ENCODE data around the gene CYP4F12. TPM values are rescaled to one million over a fixed set of nuclear protein-coding genes. Genes with fewer than 3 reads are reported as not detected.

The CYP4F12 gene
- total and polyA plus RNA-seq, 4 donors, result 0.85 to 4.2 (median 3.1) TPM

GRCh38 chr19:15666186-15666585 lies 6.7 kb upstream of the CYP4F12 start:
- TF ChIP-seq CTCF (IDR thresholded peaks at IDR 0.05; ENCODE audit: control extremely low read depth, extremely low read depth), result no peak
- WGBS, 2 donors, result 38% methylated on average over 1 of the region's 1 CpG

GRCh38 chr19:15666883-15667282 lies 6.0 kb upstream of the CYP4F12 start:
- Histone ChIP-seq H3K36me3 (ENCODE audit: control insufficient read depth in 4 of 4, insufficient read depth in 4 of 4, low read length in 4 of 4) (no peaks in the 10 kb centered on the region), H3K9me3 (ENCODE audit: control insufficient read depth in 4 of 4, insufficient read depth in 3 of 4, low read length in 3 of 4) (peaks cover 0 to 8% (median 0%) of the 10 kb centered on the region in 4 donors), H3K27me3 (ENCODE audit: control insufficient read depth in 3 of 3, insufficient read depth in 3 of 3, low read length in 2 of 3) (no peaks in the 10 kb centered on the region), H3K4me1 (ENCODE audit: control insufficient read depth in 5 of 5, insufficient read depth in 5 of 5, low read length in 5 of 5) (peaks cover 0 to 7% (median 0%) of the 10 kb centered on the region in 5 donors), H3K4me3 (no peak overlapping the region), H3K9ac (ENCODE audit: insufficient read depth in 1 of 2, low read length in 2 of 2) (no peak overlapping the region), H3K27ac (ENCODE audit: low read depth in 1 of 2, low read length in 1 of 2) (no peak overlapping the region)
- no peak for DNase-seq
- TF ChIP-seq CTCF (IDR thresholded peaks at IDR 0.05; ENCODE audit: control extremely low read depth, extremely low read depth), result no peak
- ATAC-seq (ENCODE audit: insufficient read depth, low FRiP score), result no peak
- WGBS, 2 donors, result 30 to 39% methylated on average over 4 of the region's 4 CpGs

More at GRCh38 chr19:15666186-15666585, 6.7 kb upstream of the CYP4F12 start:
- DNase-seq (no peak), ATAC-seq (ENCODE audit: insufficient read depth, low FRiP score) (no peak)
- Histone ChIP-seq H3K27me3 (ENCODE audit: control insufficient read depth in 3 of 3, insufficient read depth in 3 of 3, low read length in 2 of 3) (no peaks in the 10 kb centered on the region), H3K4me3 (no peak overlapping the region), H3K9ac (ENCODE audit: insufficient read depth in 1 of 2, low read length in 2 of 2) (no peak overlapping the region), H3K9me3 (ENCODE audit: control insufficient read depth in 4 of 4, insufficient read depth in 3 of 4, low read length in 3 of 4) (peaks cover 0 to 8% (median 0%) of the 10 kb centered on the region in 4 donors), H3K27ac (ENCODE audit: low read depth in 1 of 2, low read length in 1 of 2) (no peak overlapping the region), H3K4me1 (ENCODE audit: control insufficient read depth in 5 of 5, insufficient read depth in 5 of 5, low read length in 5 of 5) (peaks cover 0 to 5% (median 0%) of the 10 kb centered on the region in 5 donors), H3K36me3 (ENCODE audit: control insufficient read depth in 4 of 4, insufficient read depth in 4 of 4, low read length in 4 of 4) (no peaks in the 10 kb centered on the region)

- Histone ChIP-seq H3K36me3 (ENCODE audit: control insufficient read depth in 4 of 4, insufficient read depth in 4 of 4, low read length in 4 of 4) (peaks cover 0 to under 1% (median 0%) of the 10 kb centered on the region in 4 donors), H3K4me3 (no peak overlapping the region), H3K27me3 (ENCODE audit: control insufficient read depth in 3 of 3, insufficient read depth in 3 of 3, low read length in 2 of 3) (no peaks in the 10 kb centered on the region), H3K9ac (ENCODE audit: insufficient read depth in 1 of 2, low read length in 2 of 2) (no peak overlapping the region), H3K9me3 (ENCODE audit: control insufficient read depth in 4 of 4, insufficient read depth in 3 of 4, low read length in 3 of 4) (peaks cover 0 to 3% (median 0%) of the 10 kb centered on the region in 4 donors), H3K27ac (ENCODE audit: low read depth in 1 of 2, low read length in 1 of 2) (no peak overlapping the region), H3K4me1 (ENCODE audit: control insufficient read depth in 5 of 5, insufficient read depth in 5 of 5, low read length in 5 of 5) (peaks cover 0 to 12% (median 6%) of the 10 kb centered on the region in 5 donors)
- no peak for TF ChIP-seq CTCF (IDR thresholded peaks at IDR 0.05; ENCODE audit: control extremely low read depth, extremely low read depth)
- ATAC-seq (ENCODE audit: insufficient read depth, low FRiP score) (no peak), DNase-seq (no peak)
- WGBS, 2 donors, result 57 to 59% methylated on average over 3 of the region's 3 CpGs
Measured at GRCh38 chr19:15669440-15669839, 3.4 kb upstream of the CYP4F12 start.

- Histone ChIP-seq H3K9ac (ENCODE audit: insufficient read depth in 1 of 2, low read length in 2 of 2) (no peak overlapping the region), H3K36me3 (ENCODE audit: control insufficient read depth in 4 of 4, insufficient read depth in 4 of 4, low read length in 4 of 4) (peaks cover 0 to 3% (median 0%) of the 10 kb centered on the region in 4 donors), H3K27ac (ENCODE audit: low read depth in 1 of 2, low read length in 1 of 2) (no peak overlapping the region), H3K9me3 (ENCODE audit: control insufficient read depth in 4 of 4, insufficient read depth in 3 of 4, low read length in 3 of 4) (peaks cover 0 to 2% (median 0%) of the 10 kb centered on the region in 4 donors), H3K4me3 (no peak overlapping the region), H3K4me1 (ENCODE audit: control insufficient read depth in 5 of 5, insufficient read depth in 5 of 5, low read length in 5 of 5) (peaks cover 0 to 15% (median 6%) of the 10 kb centered on the region in 5 donors), H3K27me3 (ENCODE audit: control insufficient read depth in 3 of 3, insufficient read depth in 3 of 3, low read length in 2 of 3) (no peaks in the 10 kb centered on the region)
- TF ChIP-seq CTCF (IDR thresholded peaks at IDR 0.05; ENCODE audit: control extremely low read depth, extremely low read depth), result no peak
- WGBS, 2 donors, result 41 to 43% methylated on average over 4 of the region's 4 CpGs
- no peak for DNase-seq
- no peak for ATAC-seq (ENCODE audit: insufficient read depth, low FRiP score)
Measured at GRCh38 chr19:15669891-15670290, 3.0 kb upstream of the CYP4F12 start.

Data from lung (tissue), 12 donors.